Transverse colon (tissue), 4 donors: ENCODE measurements around the gene KRTAP4-7. TPM values are rescaled to one million over a fixed set of nuclear protein-coding genes. Genes with fewer than 3 reads are reported as not detected.
"Not testable (repeated sequence)": the region's sequence is repeated elsewhere in the genome, so short reads cannot be mapped to it uniquely, and the experiment has no call there.

ENCODE experiments used
- DNase-seq: peaks from one replicate; pipeline ENCODE4 v3.0.0-alpha.2; 2019
- H3K27ac ChIP-seq, 4 donors: fragments of 200-600 bp; sonication (generic); 2 replicates each; pipeline ENCODE4 v1.5.1; 2016 to 2018; ENCODE audit warnings: inconsistent platforms in 4 of 4
- H3K27me3 ChIP-seq: fragments of 200-600 bp; sonication (generic); 2 replicates; pipeline ENCODE4 v1.5.1; 2017; ENCODE audit warnings: inconsistent platforms
- H3K36me3 ChIP-seq, 4 donors: fragments of 200-600 bp; sonication (generic); 2 replicates each; pipeline ENCODE4 v1.5.1; 2017 to 2019; ENCODE audit warnings: inconsistent platforms in 4 of 4
- H3K4me1 ChIP-seq, 4 donors: fragments of 200-600 bp; sonication (generic); 2 replicates each; pipeline ENCODE4 v1.5.1; 2017 to 2020; ENCODE audit warnings: inconsistent platforms in 4 of 4
- H3K4me3 ChIP-seq, 4 donors: fragments of 200-600 bp; sonication (generic); 1 replicate in 1 of 4; 2 replicates in 3 of 4; pipeline versions ENCODE4 v1.5.1 to v1.6.1; 2017 to 2019; ENCODE audit warnings: inconsistent platforms in 4 of 4
- H3K9me3 ChIP-seq, 2 donors: fragments of 200-600 bp; sonication (generic); 2 replicates each; pipeline ENCODE4 v1.5.1; 2017 to 2019; ENCODE audit warnings: inconsistent platforms in 2 of 2
- EP300 ChIP-seq: sonication (generic); formaldehyde crosslinking; IDR thresholded peaks from one replicate; pipeline ENCODE4 v1.6.1; 2017; ENCODE audit warnings: antibody characterized with exemption, low read depth
- POLR2A ChIP-seq: fragments of 450-650 bp; IDR thresholded peaks from one replicate; pipeline ENCODE4 v1.6.1; 2016; ENCODE audit warnings: antibody characterized with exemption, mild to moderate bottlenecking, moderate library complexity
- POLR2AphosphoS5 ChIP-seq, 3 donors: sonication (generic); formaldehyde crosslinking; IDR thresholded peaks; one replicate each; pipeline ENCODE4 v1.6.1; 2016; ENCODE audit warnings: antibody characterized with exemption in 3 of 3
- WGBS, 2 donors: methylation state at CpG; one replicate each; pipeline ENCODE4 v1.1.5; 2018; ENCODE audit warnings: low coverage in 1 of 2; 5-methylcytosine and 5-hydroxymethylcytosine counted together
- in situ Hi-C, 4 donors: fragments of 200-750 bp; cut with MboI; loops; one replicate each; pipeline versions ENCODE4 v1.15.0 to v1.15.1; 2017; ENCODE audit warnings: low sequenced_read_pairs in 3 of 4, low pct_ligation_motif_present in 1 of 4, low pct_unique_long_range_greater_than_20kb in 1 of 4
- intact Hi-C: fragments of 100-400 bp; cut with DNase I; formaldehyde crosslinking; loops from one replicate; pipeline ENCODE4 v1.15.1; 2023; ENCODE audit warnings: low total_unique reads
- total RNA-seq, 4 donors: library from RNA; depleted of rRNA; stranded (reverse); fragments of >200 nt; gene quantifications; one replicate each; pipeline ENCODE4 v1.1.0, GENCODE V29; 2016
- TF ChIP-seq, protein P1 (sequence below), 5 experiments: fragments of 200-600 bp in 3 of 5; fragments of 450-650 bp in 2 of 5; sonication (generic) in 3 of 5; IDR thresholded peaks; 1 replicate in 2 of 5; 2 replicates in 3 of 5; pipeline ENCODE4 v1.5.1; 2016 to 2017; ENCODE audit warnings: antibody characterized with exemption in 5 of 5, inconsistent platforms in 3 of 5, mild to moderate bottlenecking in 2 of 5, moderate library complexity in 1 of 5

The KRTAP4-7 gene
- total RNA-seq, 4 donors from 2014 or later: not detected

DNA sequence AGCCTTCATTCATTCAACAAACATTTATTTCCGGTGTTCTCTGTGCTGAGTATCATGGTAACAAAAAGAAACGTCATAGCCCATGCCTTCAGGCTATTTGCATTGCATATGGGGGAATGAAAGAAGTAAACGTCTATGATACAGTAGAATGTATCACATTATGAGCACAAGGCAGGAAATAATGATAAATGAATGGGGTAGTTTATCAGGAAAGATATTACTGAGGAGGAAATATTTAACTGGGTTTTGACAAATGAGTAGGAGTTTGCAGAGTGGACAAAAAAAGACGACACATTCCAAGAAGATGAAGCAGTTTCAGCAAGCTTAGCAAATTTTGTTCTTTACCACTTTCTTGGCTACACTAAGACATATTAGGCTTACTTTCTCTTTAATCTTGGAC is 1.3 kb upstream of the KRTAP4-7 start:
- DNase-seq: no peak
- no peaks in the 10 kb centered on the region for H3K4me1 ChIP-seq
- no peaks in the 10 kb centered on the region for H3K9me3 ChIP-seq
- no peaks in the 10 kb centered on the region for H3K36me3 ChIP-seq
- intact Hi-C loops (no loop called here), in situ Hi-C loops (no loop called here)
- H3K27me3 ChIP-seq: no peaks in the 10 kb centered on the region
- H3K27ac ChIP-seq: no peak overlapping the region
- no peak overlapping the region for H3K4me3 ChIP-seq
- WGBS, 2 donors: 44 to 55% methylated on average over 4 of the region's 4 CpGs
- TF ChIP-seq POLR2AphosphoS5 (IDR thresholded peaks at IDR 0.05) (no peak), POLR2A (no peak), EP300 (no peak)
- TF ChIP-seq, protein P1, sequence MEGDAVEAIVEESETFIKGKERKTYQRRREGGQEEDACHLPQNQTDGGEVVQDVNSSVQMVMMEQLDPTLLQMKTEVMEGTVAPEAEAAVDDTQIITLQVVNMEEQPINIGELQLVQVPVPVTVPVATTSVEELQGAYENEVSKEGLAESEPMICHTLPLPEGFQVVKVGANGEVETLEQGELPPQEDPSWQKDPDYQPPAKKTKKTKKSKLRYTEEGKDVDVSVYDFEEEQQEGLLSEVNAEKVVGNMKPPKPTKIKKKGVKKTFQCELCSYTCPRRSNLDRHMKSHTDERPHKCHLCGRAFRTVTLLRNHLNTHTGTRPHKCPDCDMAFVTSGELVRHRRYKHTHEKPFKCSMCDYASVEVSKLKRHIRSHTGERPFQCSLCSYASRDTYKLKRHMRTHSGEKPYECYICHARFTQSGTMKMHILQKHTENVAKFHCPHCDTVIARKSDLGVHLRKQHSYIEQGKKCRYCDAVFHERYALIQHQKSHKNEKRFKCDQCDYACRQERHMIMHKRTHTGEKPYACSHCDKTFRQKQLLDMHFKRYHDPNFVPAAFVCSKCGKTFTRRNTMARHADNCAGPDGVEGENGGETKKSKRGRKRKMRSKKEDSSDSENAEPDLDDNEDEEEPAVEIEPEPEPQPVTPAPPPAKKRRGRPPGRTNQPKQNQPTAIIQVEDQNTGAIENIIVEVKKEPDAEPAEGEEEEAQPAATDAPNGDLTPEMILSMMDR (IDR thresholded peaks at IDR 0.05): no peak

DNA sequence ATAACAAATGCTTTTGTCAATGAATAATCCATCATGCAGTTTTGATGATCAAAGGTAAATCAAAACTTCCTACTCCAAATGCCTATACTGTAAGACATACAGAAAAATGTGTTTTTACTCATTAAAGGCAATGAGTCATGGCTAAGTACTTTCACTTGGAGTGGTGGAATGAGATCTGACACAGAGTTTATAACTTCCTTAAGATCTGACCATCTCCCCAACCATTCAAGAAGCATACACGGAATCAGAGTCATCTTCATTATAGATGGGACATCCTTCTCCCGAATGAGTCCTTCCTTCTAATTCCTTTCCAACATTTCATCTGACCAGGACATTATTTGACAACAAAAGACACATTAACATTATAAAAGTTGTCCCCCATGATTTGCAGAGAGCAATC is 523 bp upstream of the KRTAP4-7 start:
- H3K36me3 ChIP-seq, H3K4me1 ChIP-seq, H3K9me3 ChIP-seq, H3K27ac ChIP-seq, DNase-seq, H3K27me3 ChIP-seq, intact Hi-C loops, in situ Hi-C loops, H3K4me3 ChIP-seq: not testable (repeated sequence)
- 75 to 83% methylated on average over 2 of the region's 2 CpGs for WGBS, 2 donors

DNA sequence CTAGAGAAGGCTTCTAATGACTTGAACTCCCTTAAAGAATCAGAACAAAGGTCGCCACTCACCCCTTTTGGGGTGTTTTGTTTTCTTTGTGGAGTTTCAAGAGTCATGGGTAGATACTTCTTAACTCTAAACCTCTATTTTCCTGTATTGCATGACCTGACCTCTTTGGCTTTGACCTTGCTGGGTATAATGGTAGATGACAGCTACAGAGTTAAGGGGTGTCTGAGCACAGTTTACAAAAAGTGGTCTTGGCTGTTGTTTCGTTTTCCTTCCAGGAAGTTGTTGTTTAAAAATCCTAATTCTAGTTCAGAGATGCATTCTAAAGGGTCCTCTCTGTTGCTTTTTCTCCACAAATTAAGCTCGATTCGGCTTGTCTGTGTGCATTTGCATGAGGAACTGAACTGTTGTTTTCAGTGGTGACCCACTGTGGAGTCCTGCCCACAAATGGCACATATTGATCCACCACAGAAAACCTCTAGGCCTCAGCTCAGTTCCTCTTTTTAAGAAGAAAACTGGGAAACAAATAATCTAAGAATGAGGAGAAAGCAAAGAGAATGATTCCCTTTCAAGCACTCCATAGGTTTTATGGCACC is 4.9 kb downstream of the KRTAP4-7 start:
- H3K4me3 ChIP-seq, H3K4me1 ChIP-seq, DNase-seq, H3K9me3 ChIP-seq, intact Hi-C loops, H3K36me3 ChIP-seq, H3K27ac ChIP-seq, H3K27me3 ChIP-seq, in situ Hi-C loops: not testable (repeated sequence)
- WGBS, 2 donors: 58 to 65% methylated on average over 2 to 4 of the region's 4 CpGs

DNA sequence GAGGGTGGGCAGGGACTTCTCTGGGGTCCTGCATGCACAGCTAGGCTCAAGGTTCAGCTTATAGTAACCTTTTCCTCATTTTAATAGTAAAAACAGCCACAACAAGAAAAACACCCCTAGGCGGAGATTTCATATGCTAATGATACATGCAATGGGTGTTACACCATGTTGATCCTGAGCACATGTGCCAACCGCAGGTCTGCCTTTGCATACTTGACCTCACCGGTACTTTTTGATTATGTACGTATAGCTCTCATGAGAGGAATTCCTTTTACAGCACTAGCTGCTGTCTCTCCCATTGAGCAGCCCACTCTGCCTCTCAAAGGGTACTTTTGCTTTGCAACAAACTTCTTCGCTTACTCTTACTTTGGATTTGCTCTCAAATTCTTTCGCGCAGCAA is 12.1 kb downstream of the KRTAP4-7 start:
- H3K36me3 ChIP-seq: no peaks in the 10 kb centered on the region
- TF ChIP-seq, protein P1 (IDR thresholded peaks at IDR 0.05): no peak
- TF ChIP-seq EP300 (no peak), POLR2A (no peak), POLR2AphosphoS5 (IDR thresholded peaks at IDR 0.05) (no peak)
- H3K4me1 ChIP-seq: no peaks in the 10 kb centered on the region
- no peak overlapping the region for H3K27ac ChIP-seq
- no peaks in the 10 kb centered on the region for H3K9me3 ChIP-seq
- intact Hi-C loops: no loop called here
- no peaks in the 10 kb centered on the region for H3K27me3 ChIP-seq
- WGBS, 2 donors: 83 to 87% methylated on average over 7 of the region's 7 CpGs
- in situ Hi-C loops: no loop called here
- no peak overlapping the region for H3K4me3 ChIP-seq
- no peak for DNase-seq

DNA sequence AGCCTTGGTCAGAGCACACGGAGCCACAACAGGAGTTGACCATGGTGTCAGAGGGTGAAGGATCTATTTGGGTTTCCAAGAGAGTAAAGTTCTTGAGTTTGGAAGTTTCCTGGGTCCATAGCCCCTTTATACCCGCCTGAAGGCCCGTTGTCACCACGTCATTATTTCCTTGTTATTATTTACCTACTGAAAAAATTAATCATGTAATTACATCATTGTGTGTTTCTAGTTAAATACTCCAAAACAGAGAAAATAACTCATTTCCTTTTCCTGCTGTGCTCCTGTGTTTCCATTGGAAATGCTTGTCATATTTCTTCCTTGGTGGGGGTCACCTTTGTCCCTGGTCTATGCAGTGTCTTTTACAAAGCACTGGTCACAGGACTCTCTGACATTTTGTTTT is 14.1 kb downstream of the KRTAP4-7 start, which contains the start of gene KRTAP4-8:
KRTAP4-8 (minus strand) TSS at position 101 of the 400 bp plus-strand sequence; CDS start at position 43, 58 bp downstream.
- Histone ChIP-seq H3K4me1 (no peaks in the 10 kb centered on the region), H3K27me3 (no peaks in the 10 kb centered on the region), H3K36me3 (no peaks in the 10 kb centered on the region), H3K4me3 (no peak within 1 kb of the TSS), H3K27ac (no peak within 1 kb of the TSS), H3K9me3 (no peaks in the 10 kb centered on the region)
- whole genome bisulfite sequencing, 2 donors: 50 to 68% methylated on average over 3 to 4 of the region's 4 CpGs
- in situ Hi-C loops: no loop called here
- TF ChIP-seq, protein P1 (IDR thresholded peaks at IDR 0.05): no peak
- no peak for TF ChIP-seq POLR2AphosphoS5 (IDR thresholded peaks at IDR 0.05)
- TF ChIP-seq POLR2A: no peak
- no peak for TF ChIP-seq EP300
- DNase-seq: no peak
- intact Hi-C loops: no loop called here
